GM21528 (cell line): ENCODE results near the gene GNG4.
"Not testable (repeated sequence)": the region's sequence is repeated elsewhere in the genome, so short reads cannot be mapped to it uniquely, and the experiment has no call there.

Experiments used
- ATAC-seq: cut with Tn5 transposase; IDR thresholded peaks from one replicate; pipeline ENCODE4 v1.9.1; 2021; ENCODE audit warnings: mild to moderate bottlenecking, moderate library complexity; ENCODE audit not compliant: unreplicated experiment, low FRiP score

GNG4 gene

DNA sequence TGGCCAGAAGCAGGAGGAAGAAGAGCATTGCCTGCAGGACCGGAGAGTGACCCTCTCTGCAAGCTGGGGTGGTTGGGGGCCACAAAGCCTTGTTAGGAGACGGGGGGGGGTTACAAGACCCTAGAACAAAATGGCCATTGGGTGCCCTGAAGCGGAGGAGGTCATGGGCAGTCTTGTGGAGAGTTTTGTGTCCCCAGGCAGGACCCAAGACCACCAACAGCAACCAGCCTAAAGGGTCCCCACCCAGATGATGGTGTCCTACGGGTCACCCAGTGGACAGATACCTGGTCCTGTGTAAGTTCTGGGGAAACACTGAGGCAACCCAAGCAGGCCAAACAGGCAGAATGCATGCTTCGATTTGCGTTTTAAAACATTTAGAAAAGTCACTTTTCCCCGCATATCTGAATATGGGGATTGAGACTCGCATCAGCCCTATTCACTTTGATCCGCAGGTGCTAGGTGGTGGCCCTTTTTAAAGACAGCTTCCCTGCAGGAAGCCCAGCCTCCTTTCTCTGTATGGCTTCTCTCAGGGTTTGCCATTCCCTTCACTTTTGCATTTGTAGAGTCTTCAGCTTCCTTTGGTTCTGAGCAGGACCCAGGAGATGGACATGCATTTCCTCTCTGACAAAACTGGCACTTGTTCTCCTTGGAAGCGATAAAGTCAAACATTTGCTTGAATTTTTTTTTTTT lies 21.1 kb downstream of the GNG4 start:
- ATAC-seq = no peak

DNA sequence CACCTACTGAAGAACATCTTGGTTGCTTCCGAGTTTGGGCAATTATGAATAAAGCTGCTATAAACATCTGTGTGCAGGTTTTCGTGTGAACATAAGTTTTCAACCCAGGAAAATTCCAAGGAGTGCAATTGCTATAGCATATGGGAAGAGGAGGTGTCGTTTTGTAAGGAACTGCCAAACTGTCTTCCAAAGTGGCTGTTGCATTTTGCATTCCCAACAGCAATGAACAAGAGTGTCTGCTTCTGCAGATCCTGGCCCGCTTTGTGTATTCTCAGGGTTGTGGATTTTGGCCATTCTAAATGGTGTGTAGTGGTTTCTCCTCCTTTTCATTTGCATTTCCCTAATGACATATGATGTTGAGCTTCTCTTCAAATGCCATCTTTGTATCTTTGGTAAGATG lies 23.8 kb downstream of the GNG4 start:
- ATAC-seq = no peak

DNA sequence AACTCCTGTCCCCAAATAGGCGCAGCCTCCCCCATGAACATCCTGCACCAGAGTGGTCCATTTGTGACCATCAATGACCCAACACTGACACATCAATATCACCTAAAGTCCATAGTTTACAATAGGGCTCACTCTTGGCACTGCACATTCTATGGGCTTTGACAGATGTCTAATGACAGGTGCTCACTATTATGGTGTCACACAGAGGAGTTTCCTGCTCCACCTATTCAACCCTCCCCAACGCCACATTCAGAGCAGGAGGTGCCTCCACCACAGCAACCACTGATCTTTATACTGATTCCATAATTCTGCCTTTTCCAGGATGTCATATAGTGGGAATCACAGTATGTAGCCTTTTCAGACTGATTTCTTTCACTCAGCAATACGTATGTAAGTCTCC lies 24.2 kb downstream of the GNG4 start:
- ATAC-seq = no peak

DNA sequence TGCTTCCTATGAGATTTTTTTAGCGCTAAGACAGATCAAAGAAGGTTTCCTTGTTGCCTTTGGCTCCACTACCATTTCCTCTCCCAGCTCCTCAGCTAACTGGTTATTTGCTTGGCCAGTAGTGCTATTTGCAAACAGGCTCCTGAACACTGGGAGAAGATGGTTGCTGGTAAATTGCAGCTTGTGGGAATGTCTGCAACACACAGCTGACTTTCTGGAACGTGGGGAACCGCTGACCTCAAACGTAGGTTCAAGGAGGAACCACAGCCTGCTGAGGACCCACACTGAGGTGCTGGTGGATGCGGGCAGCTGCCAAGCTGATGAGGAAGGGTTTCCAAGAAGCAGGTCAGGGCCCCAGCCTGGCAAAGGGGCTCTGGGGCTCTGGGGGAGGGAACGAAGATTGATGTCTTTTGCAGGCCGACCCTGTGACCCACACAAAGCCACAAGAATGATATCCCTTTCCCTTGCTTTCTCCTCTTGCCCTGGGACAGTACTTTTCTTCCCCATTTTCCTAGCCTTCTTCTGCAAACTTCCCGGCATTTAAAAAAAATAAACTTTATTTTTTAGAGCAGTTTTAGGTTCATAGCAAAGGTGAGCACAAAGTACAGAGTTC lies 24.8 kb downstream of the GNG4 start:
- no peak for ATAC-seq

DNA sequence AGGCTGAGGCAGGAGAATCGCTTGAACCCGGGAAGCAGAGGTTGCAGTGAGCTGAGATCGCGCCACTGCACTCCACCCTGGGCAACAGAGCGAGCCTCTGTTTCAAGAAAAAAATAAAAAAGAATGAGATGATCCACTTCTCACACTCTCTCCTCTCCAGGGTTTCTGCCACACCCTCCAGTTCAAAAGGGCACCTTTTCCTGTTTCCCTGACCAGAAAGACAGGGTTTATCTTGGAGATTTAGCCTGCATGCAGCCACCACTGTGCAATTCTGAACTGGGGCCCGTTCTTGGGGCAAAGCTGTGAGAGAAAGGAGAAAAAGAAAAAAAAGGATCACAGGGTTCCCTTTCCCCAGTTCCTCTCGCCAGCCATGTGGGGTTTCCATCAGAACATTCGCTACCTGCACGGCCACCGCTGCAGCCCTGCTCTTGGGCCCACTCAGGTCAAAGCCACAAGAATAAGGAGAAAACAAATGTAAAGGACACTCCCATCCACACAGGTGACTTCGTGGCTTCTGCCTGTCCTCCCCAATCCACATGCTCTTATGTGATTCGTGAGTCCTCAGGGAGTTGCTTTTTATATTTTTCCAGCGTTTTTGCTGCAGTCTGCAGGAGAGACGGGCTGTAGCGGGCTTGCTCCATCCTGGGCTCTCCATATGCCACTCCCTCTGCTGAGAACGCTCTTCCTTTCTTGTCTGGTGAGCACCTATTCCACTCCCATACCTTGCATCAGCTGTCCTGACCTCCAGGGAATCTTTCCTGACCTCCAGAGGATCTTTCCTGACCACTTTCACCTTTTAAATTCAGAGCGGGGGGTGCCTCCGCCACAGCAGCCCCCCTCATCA lies 26.4 kb downstream of the GNG4 start:
- ATAC-seq = no peak

DNA sequence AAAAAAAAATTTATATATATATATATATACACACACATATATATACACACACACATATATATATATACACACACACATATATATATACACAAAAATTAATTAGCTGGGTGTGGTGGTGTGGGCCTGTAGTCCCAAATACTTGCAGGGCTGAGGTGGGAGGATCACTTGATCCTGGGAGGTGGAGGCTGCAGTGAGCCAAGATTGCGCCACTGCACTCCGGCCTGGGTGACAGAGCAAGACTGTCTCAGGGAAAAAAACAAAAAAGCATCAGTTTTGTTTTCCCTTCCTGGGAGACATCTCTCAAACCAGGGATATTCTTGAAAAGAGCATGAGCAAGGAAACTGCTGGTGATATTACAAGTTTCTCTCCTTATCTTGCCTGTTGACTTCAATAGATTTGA lies 30.4 kb downstream of the GNG4 start:
- ATAC-seq = not testable (repeated sequence)

DNA sequence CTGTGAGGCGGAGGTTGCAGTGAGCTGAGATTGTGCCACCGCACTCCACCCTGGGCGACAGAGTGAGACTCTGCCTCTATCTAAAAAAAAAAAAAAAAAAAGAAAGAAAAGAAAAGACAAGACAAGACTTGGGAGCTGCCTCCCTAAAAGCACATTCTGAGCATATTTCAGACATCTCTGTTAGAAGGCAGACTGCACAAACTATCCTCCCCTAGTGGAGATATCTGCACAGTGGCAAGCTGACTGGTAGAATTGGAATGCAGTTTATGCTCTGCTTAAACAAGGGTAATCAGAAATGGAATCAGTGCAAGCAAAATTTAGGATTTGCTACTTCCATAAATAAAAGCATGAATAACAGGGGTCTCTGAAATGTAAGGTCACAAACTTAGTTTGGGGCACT lies 31.8 kb downstream of the GNG4 start:
- no peak for ATAC-seq

DNA sequence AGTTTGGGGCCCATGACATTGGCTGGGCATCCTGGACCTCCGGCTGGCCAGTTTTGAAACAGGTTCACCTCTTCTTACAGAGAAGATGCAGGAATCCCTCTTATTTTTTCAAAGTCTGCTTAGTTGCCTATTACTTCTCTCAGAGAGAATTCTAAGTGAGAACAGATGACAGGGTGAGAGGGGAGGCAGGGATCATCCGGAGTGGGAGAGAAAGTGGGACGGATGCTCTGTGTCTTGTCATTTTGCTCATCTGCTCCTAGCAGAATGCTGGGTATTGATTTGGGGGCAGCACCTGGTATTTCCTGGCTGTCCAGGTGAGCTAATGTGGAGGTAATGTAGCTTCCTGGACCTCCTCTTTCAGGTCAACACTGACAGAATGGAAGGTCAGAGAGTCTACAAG lies 32.4 kb downstream of the GNG4 start:
- no peak for ATAC-seq

DNA sequence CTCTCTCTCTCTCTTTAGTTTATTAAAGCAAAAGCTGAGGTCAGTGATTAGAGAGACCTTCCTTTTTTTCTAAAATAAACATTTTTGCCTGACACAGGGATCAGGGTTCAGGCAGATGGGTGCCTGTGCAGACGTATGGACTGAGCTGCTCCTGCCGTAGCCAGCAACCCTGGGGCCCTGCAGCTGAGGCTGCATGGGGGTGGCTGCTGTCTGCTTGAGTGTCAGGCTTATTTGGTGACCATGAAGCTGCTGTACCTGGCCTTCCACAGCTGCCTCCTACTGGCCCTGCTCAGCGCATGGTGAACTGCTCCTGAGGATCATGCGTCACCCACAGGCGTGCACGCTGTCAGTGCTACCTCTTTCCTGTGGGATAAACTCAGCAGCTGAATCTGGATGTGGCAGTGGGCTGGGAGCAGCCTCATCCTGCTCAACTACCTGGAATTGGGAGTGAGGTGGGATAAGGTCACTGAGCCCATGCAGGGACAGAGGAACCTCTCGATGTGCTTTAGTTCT lies 35.1 kb downstream of the GNG4 start:
- ATAC-seq = no peak

DNA sequence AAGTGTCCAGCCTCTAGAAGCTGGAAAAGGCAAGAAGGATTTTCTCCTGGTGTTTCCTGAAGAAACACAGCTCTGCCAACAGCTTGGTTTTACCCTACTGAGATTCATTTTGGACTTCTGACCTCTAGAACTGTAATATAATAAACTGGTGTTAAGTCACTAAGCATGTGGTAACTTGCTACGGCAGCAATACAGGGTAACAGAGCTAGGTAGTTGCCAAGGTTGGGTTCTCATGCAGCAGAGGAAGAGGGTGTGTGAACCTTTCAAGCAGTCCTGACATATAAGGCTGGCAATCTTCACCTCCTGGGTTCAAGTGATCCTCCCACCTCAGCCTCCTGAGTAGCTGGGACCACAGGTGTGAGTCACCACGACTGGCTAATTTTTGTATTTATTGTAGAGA lies 36.0 kb downstream of the GNG4 start:
- no peak for ATAC-seq

DNA sequence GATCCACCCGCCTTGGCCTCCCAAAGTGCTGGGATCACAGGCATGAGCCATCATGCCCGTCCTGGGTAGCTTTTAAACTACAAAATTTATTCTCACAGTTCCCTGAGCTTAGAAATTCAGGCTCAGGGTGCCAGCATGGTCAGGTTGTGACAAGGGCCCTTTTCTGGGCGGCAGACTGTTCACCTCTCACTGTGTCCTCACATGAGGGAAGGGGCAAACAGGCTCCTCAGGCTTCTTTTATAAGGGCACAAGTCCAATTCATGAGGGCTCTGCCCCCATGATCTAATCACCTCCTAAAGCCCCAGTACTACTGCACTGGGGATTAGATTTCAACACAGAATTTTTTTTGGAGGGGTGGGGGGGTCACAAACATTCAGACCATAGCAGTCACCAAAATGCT lies 36.8 kb downstream of the GNG4 start:
- no peak for ATAC-seq

DNA sequence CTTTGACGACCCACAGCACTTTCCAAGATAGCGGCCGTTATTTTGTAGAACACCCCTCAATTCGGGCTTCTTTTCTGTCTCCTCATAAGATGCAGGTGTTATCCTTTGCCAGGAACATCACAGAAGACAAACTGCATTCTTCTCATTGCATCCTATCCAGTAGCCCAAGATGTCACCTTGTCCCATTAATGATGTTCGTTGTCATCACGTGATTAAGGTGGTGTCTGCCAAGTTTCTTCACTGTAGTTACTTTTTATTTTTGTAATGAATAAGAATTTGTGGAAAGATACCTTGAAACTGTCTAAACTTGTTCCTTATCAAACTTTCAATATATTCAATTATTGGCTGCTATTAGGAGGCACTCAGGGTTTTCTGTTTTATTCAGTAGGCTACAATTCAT lies 39.4 kb downstream of the GNG4 start:
- ATAC-seq = no peak

DNA sequence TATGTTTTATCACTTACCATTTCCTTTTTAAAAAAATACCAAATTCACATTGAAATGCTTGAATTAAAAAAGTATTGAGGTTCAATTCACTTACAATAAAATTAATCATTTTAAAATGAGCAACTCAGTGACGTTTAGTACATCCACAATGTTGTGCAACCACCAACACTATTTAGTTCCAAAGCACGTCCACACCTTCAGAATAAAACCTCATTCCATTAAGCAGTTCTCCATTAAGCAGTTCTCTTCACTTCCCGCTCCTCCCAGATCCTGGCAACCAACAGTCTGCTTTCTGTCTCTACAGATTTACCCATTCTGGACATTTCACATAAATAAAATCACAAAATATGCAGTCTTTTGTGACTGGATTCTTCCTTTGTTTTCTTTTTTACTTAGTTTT lies 41.3 kb downstream of the GNG4 start:
- no peak for ATAC-seq

DNA sequence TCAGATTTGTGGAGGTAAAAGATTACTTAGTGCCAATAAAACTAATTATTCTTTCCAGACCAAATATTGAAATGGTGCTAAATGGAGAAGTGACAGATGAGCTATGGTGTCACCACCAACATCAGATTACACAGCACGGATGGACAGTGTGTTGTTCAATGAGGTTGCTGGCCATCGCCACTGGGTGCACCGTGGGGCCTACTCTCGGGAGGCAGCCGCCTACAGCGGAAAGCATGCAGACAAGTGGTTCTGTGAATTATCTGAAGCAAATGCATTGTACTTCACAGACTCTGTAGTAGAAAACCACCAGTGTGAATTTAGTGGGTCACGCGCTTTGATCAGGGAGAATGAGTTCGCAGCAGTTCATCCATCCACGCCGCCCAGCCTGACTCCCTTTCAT lies 42.3 kb downstream of the GNG4 start:
- ATAC-seq = no peak

DNA sequence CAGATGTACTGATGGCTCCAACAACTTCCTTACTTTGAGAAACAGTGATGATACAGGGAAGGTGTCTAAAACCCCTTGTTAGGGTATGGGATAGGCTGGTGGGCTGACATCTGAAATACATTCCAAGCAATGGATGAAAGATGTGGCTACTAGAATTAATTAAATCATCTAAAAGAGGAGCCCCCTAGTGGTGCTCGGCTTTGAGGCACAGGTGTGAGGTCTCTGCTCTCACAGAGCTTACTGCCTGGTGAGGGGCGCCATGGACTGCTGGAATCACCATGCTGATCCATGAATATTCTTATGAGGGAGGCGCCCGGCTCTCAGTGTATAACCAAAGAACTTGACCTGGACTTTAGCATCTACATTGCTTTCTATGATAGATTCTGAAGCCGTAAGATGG lies 48.5 kb downstream of the GNG4 start:
- no peak for ATAC-seq

DNA sequence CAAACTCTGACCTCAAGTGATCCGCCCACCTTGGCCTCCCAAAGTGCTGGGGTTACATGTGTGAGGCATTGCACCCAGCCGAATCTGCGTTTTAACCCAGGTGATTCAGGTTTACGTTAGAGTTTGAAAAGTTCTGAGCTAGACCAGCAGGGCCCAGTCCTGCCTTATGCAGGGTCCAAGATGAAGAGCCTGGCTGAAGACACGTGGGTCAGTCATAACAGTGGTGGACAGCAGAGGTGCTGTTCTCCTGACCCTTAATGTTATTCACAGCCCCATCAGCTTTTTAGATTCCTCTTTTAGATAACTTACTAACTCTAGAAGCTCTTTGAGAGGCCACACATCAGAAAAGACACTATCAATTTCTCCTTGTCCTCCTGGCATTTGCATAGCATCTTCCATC lies 50.0 kb downstream of the GNG4 start:
- ATAC-seq = no peak

DNA sequence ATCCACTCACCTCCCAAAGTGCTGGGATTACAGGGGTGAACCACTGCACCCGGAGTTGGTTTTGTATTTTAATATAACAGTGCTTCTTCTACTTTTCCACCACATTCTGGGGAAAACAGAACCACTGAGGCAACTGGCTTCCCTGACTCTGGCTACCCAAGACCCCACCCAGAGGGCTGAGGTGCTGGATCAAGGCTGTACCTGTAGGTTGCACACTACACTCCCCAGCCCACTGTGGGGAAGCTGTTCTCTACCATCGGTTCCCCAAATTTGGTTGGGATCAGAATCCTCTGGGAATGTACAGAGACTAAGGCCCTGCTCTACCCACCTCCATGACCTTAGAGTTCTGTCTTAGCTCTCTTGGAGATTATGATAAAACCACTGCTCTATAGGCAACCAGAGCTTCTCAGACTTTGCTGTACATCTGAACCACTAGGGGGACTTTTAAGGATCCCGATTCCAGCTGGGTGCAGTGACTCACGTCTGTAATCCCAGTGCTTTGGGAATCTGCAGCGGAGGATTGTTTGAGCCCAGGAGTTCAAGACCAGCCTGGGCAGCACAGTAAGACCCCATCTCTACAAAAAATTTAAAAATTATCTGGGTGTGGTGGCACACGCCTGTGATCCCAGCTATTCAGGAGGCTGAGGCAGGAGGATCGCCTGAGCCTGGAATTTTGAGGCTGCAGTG lies 51.6 kb downstream of the GNG4 start:
- no peak for ATAC-seq

DNA sequence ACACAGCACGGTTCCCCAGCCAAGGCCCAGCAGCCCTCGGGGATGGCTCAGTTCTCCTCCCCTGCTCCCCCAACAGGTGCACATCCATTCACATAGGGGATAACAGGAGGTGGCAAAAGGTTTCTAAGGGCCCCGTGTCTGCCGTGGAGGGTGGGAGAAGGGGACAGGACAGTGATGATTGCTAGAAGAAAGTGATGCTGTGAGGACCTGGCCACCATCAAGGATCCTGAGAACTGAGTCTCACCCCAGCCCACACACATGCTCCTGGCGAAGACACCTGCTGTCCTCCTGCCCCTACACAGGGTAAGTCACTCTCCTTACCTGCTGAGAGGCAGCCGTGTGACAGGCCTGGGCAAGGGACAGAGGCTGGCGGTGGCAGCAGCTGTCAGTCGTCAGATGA lies 54.5 kb downstream of the GNG4 start:
- no peak for ATAC-seq

DNA sequence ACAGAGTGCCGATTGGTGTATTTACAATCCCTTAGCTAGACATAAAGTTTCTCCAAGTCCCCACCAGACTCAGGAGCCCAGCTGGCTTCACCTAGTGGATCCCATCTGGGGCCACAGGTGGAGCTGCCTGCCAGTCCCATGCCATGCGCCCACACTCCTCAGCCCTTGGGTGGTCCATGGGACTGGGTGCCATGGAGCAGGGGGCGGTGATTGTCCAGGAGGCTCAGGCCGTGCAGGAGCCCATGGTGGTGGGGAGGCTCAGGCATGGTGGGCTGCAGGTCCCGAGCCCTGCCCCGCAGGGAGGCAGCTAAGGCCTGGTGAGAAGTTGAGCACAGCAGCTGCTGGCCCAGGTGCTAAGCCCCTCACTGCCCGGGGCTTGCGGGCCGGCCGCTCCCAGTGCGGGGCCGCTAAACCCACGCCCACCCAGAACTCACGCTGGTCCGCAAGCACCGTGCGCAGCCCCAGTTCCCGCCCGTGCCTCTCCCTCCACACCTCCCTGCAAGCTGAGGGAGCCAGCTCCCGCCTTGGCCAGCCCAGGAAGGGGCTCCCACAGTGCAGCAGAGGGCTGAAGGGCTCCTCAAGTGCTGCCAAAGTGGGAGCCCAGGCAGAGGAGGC lies 55.2 kb downstream of the GNG4 start:
- not testable (repeated sequence) for ATAC-seq

DNA sequence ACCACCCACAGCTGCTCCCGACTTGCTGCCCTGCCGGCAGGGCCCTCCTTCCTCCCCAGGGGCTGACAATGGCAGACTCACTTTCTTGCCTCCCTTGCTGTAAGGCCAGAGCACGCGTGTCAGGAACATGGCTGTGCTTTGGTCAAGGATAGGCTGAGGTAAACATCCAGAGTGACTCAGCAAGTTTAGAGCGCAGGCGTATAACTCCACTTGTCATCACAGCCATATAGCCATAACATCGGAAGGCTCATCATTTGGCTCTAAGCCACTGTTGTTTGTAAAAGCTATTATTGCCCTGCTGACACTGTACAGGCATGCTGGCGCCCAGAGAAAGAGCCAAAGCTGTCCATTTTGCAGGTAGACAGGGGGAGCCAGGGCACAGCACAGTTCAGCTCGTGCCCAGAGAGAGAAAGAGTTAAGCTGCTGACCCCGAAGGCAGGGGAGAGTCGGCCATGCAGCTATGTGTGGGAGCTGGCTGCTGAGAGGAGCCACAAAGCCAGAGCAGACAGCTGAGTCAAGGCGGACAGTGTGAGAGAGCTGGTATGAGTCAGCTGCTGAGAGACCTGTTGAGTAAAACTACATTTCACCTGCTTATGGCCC lies 60.6 kb downstream of the GNG4 start:
- no peak for ATAC-seq
